H1 (cell line): Measurements from ENCODE around the gene CYB5R3. TPM values are rescaled to one million over a fixed set of nuclear protein-coding genes. Genes with fewer than 3 reads are reported as not detected.

Experiments
- CTCF ChIA-PET: fragments of 300-600 bp; sonication (Branson Sonifier 250); formaldehyde crosslinking; loops from one replicate; lab custom pipeline; 2021; ENCODE audit not compliant: partially characterized antibody; lab: Charles Lee
- POLR2A ChIA-PET: fragments of 300-600 bp; sonication (Branson Sonifier 250); formaldehyde crosslinking; loops from one replicate; lab custom pipeline; 2021; ENCODE audit warnings: inconsistent platforms; ENCODE audit not compliant: partially characterized antibody; lab: Charles Lee
- DNase-seq, 2 experiments: peaks; one replicate each; pipeline versions ENCODE4 v3.0.0 to v3.0.0-alpha.2; 2010 to 2022; ENCODE audit warnings: low spot score in 2 of 2, low read depth in 1 of 2, mixed read lengths in 1 of 2
- FAIRE-seq: peaks from 2 replicates; lab custom pipeline; 2011; peaks lifted over from hg19 to GRCh38; lab: Jason Lieb, UNC
- H2AFZ ChIP-seq: 2 replicates; pipeline ENCODE4 v1.8.1; 2012; ENCODE audit warnings: low read length, inconsistent platforms
- H2AK5ac ChIP-seq: 2 replicates; pipeline ENCODE4 v1.6.1; 2013; ENCODE audit warnings: low read depth, low read length
- H2BK120ac ChIP-seq: replicated peaks from 2 replicates; pipeline ENCODE3; 2013; ENCODE audit warnings: low read depth, low read length, inconsistent platforms
- H2BK12ac ChIP-seq: 2 replicates; pipeline ENCODE4 v1.6.1; 2013; ENCODE audit warnings: low read depth, low read length
- H2BK15ac ChIP-seq: 2 replicates; pipeline ENCODE4 v1.6.1; 2013; ENCODE audit warnings: low read length
- H2BK20ac ChIP-seq: 2 replicates; pipeline ENCODE4 v1.6.1; 2013; ENCODE audit warnings: low read length
- H2BK5ac ChIP-seq: 2 replicates; pipeline ENCODE4 v1.6.1; 2013; ENCODE audit warnings: low read depth, low read length
- H3K14ac ChIP-seq: 2 replicates; pipeline ENCODE4 v1.6.1; 2013; ENCODE audit warnings: inconsistent platforms; ENCODE audit not compliant: insufficient read length
- H3K18ac ChIP-seq: 2 replicates; pipeline ENCODE4 v1.6.1; 2013; ENCODE audit warnings: low read length; ENCODE audit errors: extremely low read depth
- H3K23ac ChIP-seq: 2 replicates; pipeline ENCODE4 v1.6.1; 2013; ENCODE audit warnings: inconsistent platforms; ENCODE audit not compliant: insufficient read length
- H3K23me2 ChIP-seq: 2 replicates; pipeline ENCODE4 v1.6.1; 2013; ENCODE audit warnings: low read depth, low read length
- H3K27ac ChIP-seq: 2 replicates; pipeline ENCODE4 v1.6.1; 2011; ENCODE audit warnings: low read depth, low read length, inconsistent platforms
- H3K27me3 ChIP-seq, 4 experiments: replicated peaks in 1 of 4; 1 replicate in 1 of 4; 2 replicates in 3 of 4; pipeline versions ENCODE4 v1.6.1 to v1.8.1; 2011 to 2013; ENCODE audit warnings: low read length in 3 of 4, mild to moderate bottlenecking in 3 of 4, inconsistent platforms in 2 of 4, mixed read lengths in 2 of 4, moderate library complexity in 1 of 4; ENCODE audit not compliant: control insufficient read depth in 3 of 4, insufficient read depth in 3 of 4; ENCODE audit errors: extremely low read depth in 1 of 4
- H3K36me3 ChIP-seq, 4 experiments: 2 replicates each; pipeline versions ENCODE4 v1.6.1 to v1.8.1; 2011 to 2013; ENCODE audit warnings: mild to moderate bottlenecking in 4 of 4, low read length in 3 of 4, moderate library complexity in 2 of 4, control low read depth in 1 of 4, inconsistent platforms in 1 of 4; ENCODE audit not compliant: insufficient read depth in 4 of 4, control insufficient read depth in 2 of 4
- H3K4ac ChIP-seq: replicated peaks from 2 replicates; pipeline ENCODE3; 2013; ENCODE audit warnings: low read length, low read depth, mixed read lengths, inconsistent platforms; ENCODE audit not compliant: insufficient read length
- H3K4me1 ChIP-seq, 4 experiments: replicated peaks in 1 of 4; 1 replicate in 1 of 4; 2 replicates in 3 of 4; pipeline versions ENCODE4 v1.6.1 to v1.8.1; 2011 to 2013; ENCODE audit warnings: low read length in 3 of 4, inconsistent platforms in 2 of 4, mixed read lengths in 1 of 4; ENCODE audit not compliant: insufficient read depth in 4 of 4, control insufficient read depth in 3 of 4
- H3K4me2 ChIP-seq, 2 experiments: 2 replicates each; pipeline versions ENCODE4 v1.6.1 to v1.8.1; 2011 to 2013; ENCODE audit warnings: low read depth in 2 of 2, low read length in 2 of 2, control low read depth in 1 of 2, inconsistent platforms in 1 of 2, mild to moderate bottlenecking in 1 of 2; ENCODE audit not compliant: insufficient read depth in 1 of 2
- H3K4me3 ChIP-seq, 4 experiments: fragments of 200-600, 300-600 bp in 1 of 4; sonication (generic), shearing (Covaris generic), sonication (Bioruptor Twin) in 1 of 4; 2 replicates each; pipeline versions ENCODE4 v1.5.1 to v1.8.1; 2011 to 2016; ENCODE audit warnings: low read length in 4 of 4, low read depth in 3 of 4, control low read depth in 2 of 4, inconsistent platforms in 2 of 4, mild to moderate bottlenecking in 2 of 4, mixed read lengths in 1 of 4, moderate library complexity in 1 of 4; ENCODE audit not compliant: insufficient read depth in 2 of 4; ENCODE audit errors: extremely low read depth in 1 of 4
- H3K56ac ChIP-seq: replicated peaks from 2 replicates; pipeline ENCODE3; 2013; ENCODE audit warnings: low read depth, mild to moderate bottlenecking, mixed read lengths, low read length, inconsistent platforms; ENCODE audit not compliant: insufficient read length
- H3K79me1 ChIP-seq: 2 replicates; pipeline ENCODE4 v1.6.1; 2013; ENCODE audit warnings: low read depth, low read length, control low read depth
- H3K79me2 ChIP-seq, 2 experiments: 2 replicates each; pipeline versions ENCODE4 v1.6.1 to v1.8.1; 2012 to 2013; ENCODE audit warnings: low read length in 2 of 2, mild to moderate bottlenecking in 2 of 2, inconsistent platforms in 1 of 2; ENCODE audit not compliant: insufficient read depth in 2 of 2, control insufficient read depth in 1 of 2
- H3K9ac ChIP-seq, 4 experiments: replicated peaks in 1 of 4; 1 replicate in 1 of 4; 2 replicates in 3 of 4; pipeline versions ENCODE4 v1.6.1 to v1.8.1; 2011 to 2013; ENCODE audit warnings: low read depth in 3 of 4, low read length in 3 of 4, control low read depth in 2 of 4, mild to moderate bottlenecking in 2 of 4, moderate library complexity in 2 of 4, inconsistent platforms in 1 of 4; ENCODE audit errors: extremely low read depth in 1 of 4
- H3K9me3 ChIP-seq, 2 experiments: 2 replicates each; pipeline versions ENCODE4 v1.6.1 to v1.8.1; 2012 to 2013; ENCODE audit warnings: mild to moderate bottlenecking in 2 of 2, moderate library complexity in 2 of 2, control low read depth in 1 of 2, inconsistent platforms in 1 of 2, low read depth in 1 of 2, low read length in 1 of 2, mixed read lengths in 1 of 2; ENCODE audit not compliant: insufficient read depth in 2 of 2
- H4K20me1 ChIP-seq, 2 experiments: replicated peaks in 1 of 2; 2 replicates each; pipeline versions ENCODE3 to v1.8.1; 2011 to 2013; ENCODE audit warnings: inconsistent platforms in 2 of 2, low read length in 2 of 2, mild to moderate bottlenecking in 1 of 2; ENCODE audit not compliant: insufficient read depth in 2 of 2, control insufficient read depth in 1 of 2
- H4K5ac ChIP-seq: 2 replicates; pipeline ENCODE4 v1.6.1; 2013; ENCODE audit warnings: low read length, low read depth, mixed read lengths, inconsistent platforms; ENCODE audit not compliant: insufficient read length
- H4K8ac ChIP-seq: 2 replicates; pipeline ENCODE4 v1.8.0; 2013; ENCODE audit warnings: mild to moderate bottlenecking, moderate library complexity, low read length, inconsistent platforms; ENCODE audit not compliant: insufficient read depth; ENCODE audit errors: extremely low read depth
- H4K91ac ChIP-seq: replicated peaks from 2 replicates; pipeline ENCODE3; 2013; ENCODE audit warnings: low read length, mixed read lengths, inconsistent platforms; ENCODE audit not compliant: insufficient read length
- BRCA1 ChIP-seq: IDR thresholded peaks from 2 replicates; pipeline ENCODE4 v1.6.1; 2012; ENCODE audit warnings: low read depth, low read length, improper control_type of control experiment
- CBX5 ChIP-seq: fragments of 300-800, 300-1000 bp; sonication (generic); IDR thresholded peaks from 2 replicates; pipeline ENCODE4 v1.7.1; 2016; ENCODE audit warnings: antibody characterized with exemption, low read length, low read depth
- JUN ChIP-seq: IDR thresholded peaks from 2 replicates; pipeline ENCODE4 v1.6.1; 2011; ENCODE audit warnings: low read depth, mild to moderate bottlenecking, improper control_type of control experiment, low read length
- MAFK ChIP-seq: IDR thresholded peaks from 2 replicates; pipeline ENCODE4 v1.6.1; 2012; ENCODE audit warnings: low read depth, mild to moderate bottlenecking, improper control_type of control experiment, low read length
- WGBS, 2 experiments: shearing (Covaris generic) in 1 of 2; methylation state at CpG; one replicate each; pipeline versions ENCODE4 v1.1.6 to v1.1.7; 2013 to 2015; ENCODE audit warnings: low lambda C conversion rate in 2 of 2, mixed read lengths in 2 of 2, inconsistent platforms in 1 of 2, low coverage in 1 of 2, missing lambda C conversion rate in 1 of 2; ENCODE audit not compliant: insufficient replicate concordance in 2 of 2, insufficient coverage in 1 of 2, insufficient read length in 1 of 2; ENCODE audit errors: extremely low coverage in 1 of 2, missing lambda C conversion rate in 1 of 2; 5-methylcytosine and 5-hydroxymethylcytosine counted together
- polyA plus RNA-seq, 7 experiments: library from polyadenylated mRNA; depleted of rRNA in 3 of 7; stranded (reverse) in 5 of 7; unstranded in 2 of 7; fragments of >200 nt in 5 of 7; fragments of 200-250 nt in 2 of 7; gene quantifications; 1 replicate in 5 of 7; 2 replicates in 1 of 7; 4 replicates in 1 of 7; pipeline versions ENCODE4 v1.2.1 to v1.2.3, GENCODE V29; 2011 to 2013; ENCODE audit warnings: missing spikeins in 2 of 7, mixed read lengths in 2 of 7
- total RNA-seq: library from RNA; stranded (reverse); fragmentation: NEBNext Ultra II Directional; extraction: Animal tissue kit (Norgen Biotek cat#: 25700); gene quantifications from 2 replicates; pipeline ENCODE4 v1.2.1, GENCODE V29; 2021

CYB5R3 gene
- total and polyA plus RNA-seq, 2 of the 8 experiments (the other 6 are each of a cell fraction or from before 2014, with no cell fraction given), result 75.3 to 113 TPM

- WGBS, 2 experiments, result 94% methylated on average over 14 of the region's 14 CpGs; no CpG with 5 or more reads in 1 of the 2 experiments
- no peak overlapping the region for H2BK5ac ChIP-seq
- H4K20me1 ChIP-seq, result no peaks in the 10 kb centered on the region
- no peaks in the 10 kb centered on the region; the same call in 1 of the 2 replicates for H3K79me1 ChIP-seq
- no peak overlapping the region for H2BK12ac ChIP-seq
- H2AK5ac ChIP-seq, result 0 out of 2 replicates have a peak overlapping the region, but pooled peaks have one; percentile 39
- no peak overlapping the region for H3K27ac ChIP-seq
- ChIA-PET POLR2A (interaction anchor here (0.8 to 1.6 kb wide), 4 partner anchors 12 to 329 kb away, joined by 3 to 7 read pairs (median 4); partner anchors contain the start of gene POLDIP3), CTCF (interaction anchor here (0.8 to 1.9 kb wide), 3 partner anchors 55 to 181 kb away, joined by 3 to 5 read pairs (median 4); no protein-coding TSS in a partner anchor)
- no peak overlapping the region for H3K18ac ChIP-seq
- H2BK20ac ChIP-seq, result 0 out of 2 replicates have a peak overlapping the region, but pooled peaks have one; percentile 7
- H4K5ac ChIP-seq, result no peak overlapping the region
- H3K36me3 ChIP-seq, result no peaks in the 10 kb centered on the region
- no peak overlapping the region for H3K14ac ChIP-seq
- H4K8ac ChIP-seq, result no peak overlapping the region; the same call in 1 of the 2 replicates
- H3K4me1 ChIP-seq, result peaks cover 0 to 11% (median 4%) of the 10 kb centered on the region in 4 experiments; a peak in 4 of 7 replicates
- no peak overlapping the region for H2BK120ac ChIP-seq
- H3K56ac ChIP-seq, result no peak overlapping the region
- no peaks in the 10 kb centered on the region for H3K79me2 ChIP-seq
- FAIRE-seq (no peak), DNase-seq (no peak)
- no peak overlapping the region for H3K4ac ChIP-seq
- H4K91ac ChIP-seq, result peak overlapping the region; percentile 80
- H3K23me2 ChIP-seq, result no peaks in the 10 kb centered on the region; the same call in 1 of the 2 replicates
- H3K23ac ChIP-seq, result no peak overlapping the region
- TF ChIP-seq CBX5 (no peak), MAFK (no peak), BRCA1 (no peak), JUN (no peak)
- no peak overlapping the region for H3K4me2 ChIP-seq
- H2BK15ac ChIP-seq, result peak overlapping the region; percentile 53; the same call in 1 of the 2 replicates
- no peak overlapping the region for H3K4me3 ChIP-seq
- no peaks in the 10 kb centered on the region for H3K27me3 ChIP-seq
- H2AFZ ChIP-seq, result no peak overlapping the region
- H3K9ac ChIP-seq, result no peak overlapping the region
- H3K9me3 ChIP-seq, result no peaks in the 10 kb centered on the region
These were observed 37.7 kb upstream of the CYB5R3 start for GRCh38 chr22:42686756-42687491.
